CD1c-positive myeloid dendritic cell (primary cell): ENCODE results near the gene KRTAP19-7.

Source experiments
- DNase-seq: peaks from one replicate; pipeline ENCODE4 v3.0.0-alpha.2; 2016; ENCODE audit errors: extremely low spot score

KRTAP19-7 gene

GRCh38 chr21:30561264-30561895 lies at the start of gene KRTAP19-7:
Gene KRTAP19-7 (minus strand): TSS chr21:30561314. CDS start chr21:30561289, 25 bp downstream.
- DNase-seq = no peak

GRCh38 chr21:30605968-30606367 lies 44.9 kb upstream of the KRTAP19-7 start:
- DNase-seq = no peak

- no peak for DNase-seq
Observed at GRCh38 chr21:30600787-30601186, 39.7 kb upstream of the KRTAP19-7 start, which contains the start of gene KRTAP22-1. Gene KRTAP22-1 (plus strand): TSS chr21:30601087.

GRCh38 chr21:30598802-30599201 lies 37.7 kb upstream of the KRTAP19-7 start, which contains the start of gene KRTAP6-2:
Gene KRTAP6-2 (minus strand): TSS chr21:30598902. CDS start chr21:30598874, 28 bp downstream.
- no peak for DNase-seq

GRCh38 chr21:30592140-30592539 lies 31.0 kb upstream of the KRTAP19-7 start, which contains the start of gene KRTAP6-3:
Gene KRTAP6-3 (plus strand): TSS chr21:30592440. CDS start chr21:30592446, 6 bp downstream.
- DNase-seq = no peak

GRCh38 chr21:30590297-30590696 lies 29.2 kb upstream of the KRTAP19-7 start, which contains the start of gene KRTAP22-2:
Gene KRTAP22-2 (minus strand): TSS chr21:30590397.
- DNase-seq = no peak

GRCh38 chr21:30582870-30583269 lies 21.8 kb upstream of the KRTAP19-7 start:
- DNase-seq = no peak

GRCh38 chr21:30580132-30580531 lies 19.0 kb upstream of the KRTAP19-7 start:
- no peak for DNase-seq

GRCh38 chr21:30579346-30579745 lies 18.2 kb upstream of the KRTAP19-7 start:
- no peak for DNase-seq

GRCh38 chr21:30577766-30578165 lies 16.7 kb upstream of the KRTAP19-7 start:
- DNase-seq = no peak

- no peak for DNase-seq
Observed at GRCh38 chr21:30567617-30568016, 6.5 kb upstream of the KRTAP19-7 start.

GRCh38 chr21:30563630-30564029 lies 2.5 kb upstream of the KRTAP19-7 start:
- no peak for DNase-seq

GRCh38 chr21:30563072-30563471 lies 2.0 kb upstream of the KRTAP19-7 start:
- DNase-seq = no peak

- DNase-seq = no peak
Observed at GRCh38 chr21:30561957-30562356, 843 bp upstream of the KRTAP19-7 start.

GRCh38 chr21:30555095-30555494 lies 6.0 kb downstream of the KRTAP19-7 start:
- DNase-seq = no peak

- DNase-seq = no peak
Observed at GRCh38 chr21:30552782-30553181, 8.3 kb downstream of the KRTAP19-7 start.

GRCh38 chr21:30541764-30542163 lies 19.4 kb downstream of the KRTAP19-7 start, which contains the start of gene KRTAP19-6:
Gene KRTAP19-6 (minus strand): TSS chr21:30541864. CDS start chr21:30541833, 31 bp downstream.
- DNase-seq = no peak

- no peak for DNase-seq
Observed at GRCh38 chr21:30518876-30519275, 42.2 kb downstream of the KRTAP19-7 start.

GRCh38 chr21:30515681-30516080 lies 45.4 kb downstream of the KRTAP19-7 start:
- no peak for DNase-seq
